ENCODE measurements around the gene MYO10. TPM values are rescaled to one million over a fixed set of nuclear protein-coding genes. Genes with fewer than 3 reads are reported as not detected.

MYO10 gene
- total RNA-seq, 1 experiment from 2014 or later: 71.9 TPM

- H3K27ac ChIP-seq (ENCODE audit: low read length): 0 out of 2 replicates have a peak overlapping the region, but pooled peaks have one; percentile 1
- intact Hi-C loops (cut with micrococcal nuclease; ENCODE audit: unreplicated experiment): no loop called here
These were observed 77.9 kb downstream of the MYO10 start for GRCh38 chr5:16858151-16858550.

GRCh38 chr5:16857635-16858034 is 78.5 kb downstream of the MYO10 start:
- H3K36me3 ChIP-seq (ENCODE audit: control insufficient read depth, insufficient read depth, low read length): no peaks in the 10 kb centered on the region
- intact Hi-C loops (cut with micrococcal nuclease; ENCODE audit: unreplicated experiment) (no loop called here), in situ Hi-C loops (cut with HindIII; ENCODE audit: low pct_unique_long_range_greater_than_20kb, low sequenced_read_pairs) (no loop called here)
- ChIA-PET POLR2A (interaction anchor here (0.6 kb wide), 1 partner anchor 251 kb away, joined by 3 read pairs; no protein-coding TSS in a partner anchor), CTCF (no interaction called here)
- DNase-seq (ENCODE audit: low read depth, low spot score): no peak
- no peaks in the 10 kb centered on the region for H3K9me3 ChIP-seq (ENCODE audit: control insufficient read depth, insufficient read depth, low read depth, low read length)
- no peaks in the 10 kb centered on the region for H3K27me3 ChIP-seq (ENCODE audit: control insufficient read depth, insufficient read depth, low read length)
- peaks cover 30% of the 10 kb centered on the region for H3K4me1 ChIP-seq (ENCODE audit: control insufficient read depth, insufficient read depth, low read length)
- ATAC-seq: no peak
- no peak for TF ChIP-seq REST (IDR thresholded peaks at IDR 0.05; ENCODE audit: insufficient read depth in 1 of 2, low read depth in 2 of 2, low read length in 1 of 2)
- TF ChIP-seq CTCF (IDR thresholded peaks at IDR 0.05): no peak
- TF ChIP-seq SIN3A (IDR thresholded peaks at IDR 0.05; ENCODE audit: borderline replicate concordance, insufficient read depth, low read depth, low read length): no peak
- TF ChIP-seq TCF7L2 (IDR thresholded peaks at IDR 0.05; ENCODE audit: low read depth, low read length): no peak
- TF ChIP-seq POLR2AphosphoS5 (IDR thresholded peaks at IDR 0.05; ENCODE audit: low read depth, low read length): no peak
- no TSS peak for BruUV-seq (replicated peaks)
- no peak overlapping the region for H3K4me3 ChIP-seq (ENCODE audit: low read depth in 2 of 2, low read length in 2 of 2)
- H3K27ac ChIP-seq (ENCODE audit: low read length): peak overlapping the region; percentile 29; the same call in 1 of the 2 replicates

More at GRCh38 chr5:16858151-16858550, 77.9 kb downstream of the MYO10 start:
- Histone ChIP-seq H3K36me3 (ENCODE audit: control insufficient read depth, insufficient read depth, low read length) (no peaks in the 10 kb centered on the region), H3K4me1 (ENCODE audit: control insufficient read depth, insufficient read depth, low read length) (peaks cover 33% of the 10 kb centered on the region), H3K27me3 (ENCODE audit: control insufficient read depth, insufficient read depth, low read length) (no peaks in the 10 kb centered on the region), H3K4me3 (ENCODE audit: low read depth in 2 of 2, low read length in 2 of 2) (no peak overlapping the region), H3K9me3 (ENCODE audit: control insufficient read depth, insufficient read depth, low read depth, low read length) (no peaks in the 10 kb centered on the region)
- DNase-seq (ENCODE audit: low read depth, low spot score): no peak
- no TSS peak for BruUV-seq (replicated peaks)
- no peak for TF ChIP-seq REST (IDR thresholded peaks at IDR 0.05; ENCODE audit: insufficient read depth in 1 of 2, low read depth in 2 of 2, low read length in 1 of 2)
- TF ChIP-seq TCF7L2 (IDR thresholded peaks at IDR 0.05; ENCODE audit: low read depth, low read length): no peak
- in situ Hi-C loops (cut with HindIII; ENCODE audit: low pct_unique_long_range_greater_than_20kb, low sequenced_read_pairs): no loop called here
- CTCF ChIA-PET: interaction anchor here (0.7 kb wide), 1 partner anchor 9 kb away, joined by 3 read pairs; no protein-coding TSS in a partner anchor
- POLR2A ChIA-PET: interaction anchor here (0.6 kb wide), 2 partner anchors 62 to 251 kb away, joined by 3 to 8 read pairs; no protein-coding TSS in a partner anchor
- ATAC-seq: no peak

Measured in Panc1 (cell line).